Measurements from ENCODE around the gene CACYBP.

The CACYBP gene

GRCh38 chr1:174964972-174965361 is 34.8 kb upstream of the CACYBP start:
- TF ChIP-seq CTCF (conservative IDR thresholded peaks at IDR 0.05; ENCODE audit: control insufficient read depth, insufficient read depth, low read depth, low read length) = no peak
- no peak overlapping the region for H3K4me3 ChIP-seq (ENCODE audit: control insufficient read depth, low read depth, low read length)
- DNase-seq (ENCODE audit: low read depth) = no peak

DNA sequence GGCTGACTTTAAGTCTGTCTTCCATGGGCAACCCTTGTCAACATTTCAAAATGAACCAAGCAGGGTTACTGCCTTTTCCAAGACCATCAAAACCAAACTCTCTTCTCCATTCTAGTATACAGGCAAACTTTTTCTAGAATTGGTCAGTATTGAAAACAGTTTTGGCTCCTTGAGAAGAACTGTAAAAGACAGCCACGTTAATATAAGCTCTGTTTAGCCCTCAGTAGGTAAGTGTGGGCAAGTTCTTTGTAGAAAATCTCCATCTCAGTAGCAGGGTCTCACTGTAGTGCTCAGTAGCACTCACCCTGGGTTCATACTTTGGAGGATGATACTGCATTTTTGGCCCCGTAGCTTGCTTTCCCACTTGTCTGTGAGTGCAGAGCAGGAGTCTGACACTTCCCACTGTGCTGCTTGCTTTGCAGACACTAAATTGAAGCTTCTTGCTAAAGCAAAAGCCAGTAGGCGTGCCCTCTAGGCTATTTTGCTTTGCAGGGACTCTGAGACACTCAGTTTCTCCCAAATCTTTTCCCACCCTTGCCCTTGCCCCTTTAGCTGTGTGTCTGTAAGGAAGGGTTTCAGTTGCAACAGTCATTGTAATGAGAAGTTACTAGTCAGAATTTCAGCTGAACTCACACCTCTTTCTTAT is 34.3 kb upstream of the CACYBP start:
- no peak overlapping the region for H3K4me3 ChIP-seq (ENCODE audit: control insufficient read depth, low read depth, low read length)
- no peak for DNase-seq (ENCODE audit: low read depth)
- TF ChIP-seq CTCF (conservative IDR thresholded peaks at IDR 0.05; ENCODE audit: control insufficient read depth, insufficient read depth, low read depth, low read length) = no peak

DNA sequence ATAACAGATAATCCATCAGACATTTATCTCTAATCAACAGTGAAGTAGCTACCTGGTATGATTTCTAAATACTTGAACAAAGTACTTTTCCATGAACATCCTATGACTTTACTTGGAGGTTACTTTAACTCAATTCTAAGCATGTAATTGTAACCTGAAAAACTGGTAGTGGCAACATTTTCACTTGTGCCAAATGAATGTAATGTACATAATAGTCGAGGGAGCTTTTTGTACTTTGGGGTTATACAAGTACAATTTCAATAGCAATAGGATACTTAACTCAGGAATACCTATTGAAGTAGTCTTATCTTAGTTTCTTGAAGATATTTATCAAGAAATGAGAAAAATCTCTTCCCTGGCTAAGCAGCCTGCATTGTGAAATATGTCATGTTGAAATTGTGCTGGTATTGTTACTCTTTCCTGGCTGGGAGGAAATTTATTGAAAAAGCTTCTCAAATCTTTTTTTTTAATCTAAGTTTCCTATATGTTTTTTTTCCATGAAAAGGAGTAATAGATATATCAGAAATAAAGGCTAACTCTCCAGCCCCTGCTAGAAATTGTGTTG is 33.7 kb upstream of the CACYBP start:
- no peak for DNase-seq (ENCODE audit: low read depth)
- H3K4me3 ChIP-seq (ENCODE audit: control insufficient read depth, low read depth, low read length) = no peak overlapping the region
- TF ChIP-seq CTCF (conservative IDR thresholded peaks at IDR 0.05; ENCODE audit: control insufficient read depth, insufficient read depth, low read depth, low read length) = no peak

DNA sequence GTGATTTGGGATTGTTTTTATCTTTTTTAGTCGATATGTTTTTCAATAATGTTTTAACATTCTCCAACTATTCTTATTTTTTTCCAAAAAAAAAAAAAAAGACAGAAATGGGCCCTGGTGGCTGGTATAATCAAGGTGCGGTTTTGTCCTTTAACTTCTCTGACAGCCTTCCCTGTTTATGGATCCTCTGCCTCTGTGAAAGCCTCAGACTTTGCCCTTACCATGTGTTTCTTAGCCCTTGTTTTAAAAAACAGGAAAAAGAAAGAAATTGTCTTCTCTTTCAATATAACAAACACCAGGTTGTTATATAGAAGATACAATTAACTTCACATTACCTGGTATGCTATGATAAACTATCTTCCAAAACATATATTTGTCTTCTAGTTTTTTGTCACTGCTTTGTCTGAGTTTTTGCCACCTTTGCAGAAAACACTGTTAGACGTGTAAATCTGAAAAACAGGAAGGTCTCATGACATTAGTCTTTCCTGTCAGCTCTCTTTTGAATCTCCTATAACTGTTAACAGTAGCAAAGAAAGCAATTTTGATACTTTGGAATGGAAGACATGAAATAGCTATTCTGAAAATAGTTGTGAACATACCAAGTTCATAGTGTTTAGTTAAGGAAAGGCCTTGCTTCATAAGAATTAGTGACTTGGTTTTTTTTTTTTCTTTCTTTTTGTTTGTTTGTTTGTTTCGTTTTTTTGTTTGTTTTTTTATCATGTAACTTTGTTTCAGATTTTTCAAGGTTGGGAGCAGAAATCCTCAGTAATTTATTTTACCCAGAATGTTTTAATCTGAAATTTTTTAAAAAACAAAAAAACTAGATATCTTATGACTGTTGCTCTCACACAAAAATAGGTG is 31.7 kb upstream of the CACYBP start:
- DNase-seq (ENCODE audit: low read depth) = no peak
- no peak for TF ChIP-seq CTCF (conservative IDR thresholded peaks at IDR 0.05; ENCODE audit: control insufficient read depth, insufficient read depth, low read depth, low read length)
- H3K4me3 ChIP-seq (ENCODE audit: control insufficient read depth, low read depth, low read length) = no peak overlapping the region

- no peak overlapping the region for H3K4me3 ChIP-seq (ENCODE audit: control insufficient read depth, low read depth, low read length)
- DNase-seq (ENCODE audit: low read depth) = peak; percentile 76
- no peak for TF ChIP-seq CTCF (conservative IDR thresholded peaks at IDR 0.05; ENCODE audit: control insufficient read depth, insufficient read depth, low read depth, low read length)
These were observed 30.9 kb upstream of the CACYBP start for GRCh38 chr1:174968750-174969244.

DNA sequence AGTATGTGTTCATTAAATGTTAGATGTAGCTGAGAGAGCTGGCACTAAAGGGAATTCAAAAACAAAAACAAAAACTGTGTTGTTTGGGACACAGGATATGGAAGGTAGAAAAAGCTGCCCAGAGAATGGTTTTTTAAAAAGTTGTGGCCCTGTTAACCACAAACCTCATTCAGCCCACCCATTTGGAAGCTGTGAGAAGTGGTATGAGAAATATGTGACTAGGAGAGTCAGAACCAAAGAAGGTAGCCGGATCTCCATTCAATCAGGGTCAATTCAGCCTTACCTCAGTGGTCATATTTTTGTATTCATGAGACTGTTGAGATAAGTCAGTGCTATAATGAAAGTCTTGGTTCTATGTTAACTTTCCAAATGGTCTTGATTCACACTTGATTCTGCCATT is 29.8 kb upstream of the CACYBP start:
- TF ChIP-seq CTCF (conservative IDR thresholded peaks at IDR 0.05; ENCODE audit: control insufficient read depth, insufficient read depth, low read depth, low read length) = no peak
- DNase-seq (ENCODE audit: low read depth) = no peak
- H3K4me3 ChIP-seq (ENCODE audit: control insufficient read depth, low read depth, low read length) = no peak overlapping the region

Measured in fibroblast of mammary gland (primary cell).